ENCODE results near the gene FXYD7. TPM values are rescaled to one million over a fixed set of nuclear protein-coding genes. Genes with fewer than 3 reads are reported as not detected.
"Not testable (repeated sequence)": the region's sequence is repeated elsewhere in the genome, so short reads cannot be mapped to it uniquely, and the experiment has no call there.

FXYD7 gene
- total RNA-seq, 1 donor, result under 0.01 TPM

DNA sequence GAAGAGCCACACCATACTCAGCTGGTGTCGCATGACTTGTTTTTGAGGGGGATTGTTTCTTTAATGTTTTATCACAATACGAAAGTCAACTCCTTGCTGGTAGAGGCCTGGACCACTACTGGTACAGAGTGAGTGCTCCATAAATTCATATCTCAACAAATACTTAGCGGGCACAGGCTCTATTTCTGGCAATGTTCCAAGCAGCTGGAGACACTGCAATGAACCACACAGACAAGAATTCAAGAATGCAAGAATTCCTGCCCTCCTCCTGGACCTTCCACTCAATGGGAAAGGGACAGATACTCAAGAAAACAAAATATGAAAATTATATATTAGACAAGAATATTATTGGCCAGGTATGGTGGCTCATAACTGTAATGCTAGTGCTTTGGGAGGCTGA, 6.4 kb downstream of the FXYD7 start:
- no peak for DNase-seq (ENCODE audit: low read depth)
- TF ChIP-seq, protein P1, sequence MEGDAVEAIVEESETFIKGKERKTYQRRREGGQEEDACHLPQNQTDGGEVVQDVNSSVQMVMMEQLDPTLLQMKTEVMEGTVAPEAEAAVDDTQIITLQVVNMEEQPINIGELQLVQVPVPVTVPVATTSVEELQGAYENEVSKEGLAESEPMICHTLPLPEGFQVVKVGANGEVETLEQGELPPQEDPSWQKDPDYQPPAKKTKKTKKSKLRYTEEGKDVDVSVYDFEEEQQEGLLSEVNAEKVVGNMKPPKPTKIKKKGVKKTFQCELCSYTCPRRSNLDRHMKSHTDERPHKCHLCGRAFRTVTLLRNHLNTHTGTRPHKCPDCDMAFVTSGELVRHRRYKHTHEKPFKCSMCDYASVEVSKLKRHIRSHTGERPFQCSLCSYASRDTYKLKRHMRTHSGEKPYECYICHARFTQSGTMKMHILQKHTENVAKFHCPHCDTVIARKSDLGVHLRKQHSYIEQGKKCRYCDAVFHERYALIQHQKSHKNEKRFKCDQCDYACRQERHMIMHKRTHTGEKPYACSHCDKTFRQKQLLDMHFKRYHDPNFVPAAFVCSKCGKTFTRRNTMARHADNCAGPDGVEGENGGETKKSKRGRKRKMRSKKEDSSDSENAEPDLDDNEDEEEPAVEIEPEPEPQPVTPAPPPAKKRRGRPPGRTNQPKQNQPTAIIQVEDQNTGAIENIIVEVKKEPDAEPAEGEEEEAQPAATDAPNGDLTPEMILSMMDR (IDR thresholded peaks at IDR 0.05; ENCODE audit: insufficient read depth, low read depth, low read length), result no peak
- no peak overlapping the region for H3K4me3 ChIP-seq (ENCODE audit: low read depth, low read length)

DNA sequence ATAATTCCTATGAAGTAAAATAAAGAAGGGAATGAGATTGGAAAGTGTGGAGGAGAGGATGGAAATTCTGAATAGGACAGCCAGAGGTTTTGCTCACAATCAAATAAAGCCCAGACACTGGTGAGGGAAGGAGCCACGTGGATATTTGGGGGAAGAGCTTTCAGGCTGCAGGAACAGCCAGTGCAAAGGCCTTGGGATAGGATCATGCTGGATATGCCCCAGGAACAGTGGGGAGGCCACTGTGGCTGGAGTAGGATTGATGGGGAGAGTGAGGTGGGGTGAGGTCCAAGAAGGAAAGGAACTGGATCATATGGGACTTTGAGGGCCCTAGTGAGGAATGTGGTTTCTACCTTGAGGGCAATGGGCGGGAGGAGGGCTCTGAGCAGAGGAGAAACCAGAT, 7.4 kb downstream of the FXYD7 start:
- TF ChIP-seq, protein P1 (IDR thresholded peaks at IDR 0.05; ENCODE audit: insufficient read depth, low read depth, low read length), result no peak
- no peak overlapping the region for H3K4me3 ChIP-seq (ENCODE audit: low read depth, low read length)
- DNase-seq (ENCODE audit: low read depth), result no peak

- TF ChIP-seq, protein P1 (IDR thresholded peaks at IDR 0.05; ENCODE audit: insufficient read depth, low read depth, low read length), result no peak
- DNase-seq (ENCODE audit: low read depth), result no peak
- H3K4me3 ChIP-seq (ENCODE audit: low read depth, low read length), result no peak overlapping the region
Observed at GRCh38 chr19:35151273-35152065, 8.4 kb downstream of the FXYD7 start.

DNA sequence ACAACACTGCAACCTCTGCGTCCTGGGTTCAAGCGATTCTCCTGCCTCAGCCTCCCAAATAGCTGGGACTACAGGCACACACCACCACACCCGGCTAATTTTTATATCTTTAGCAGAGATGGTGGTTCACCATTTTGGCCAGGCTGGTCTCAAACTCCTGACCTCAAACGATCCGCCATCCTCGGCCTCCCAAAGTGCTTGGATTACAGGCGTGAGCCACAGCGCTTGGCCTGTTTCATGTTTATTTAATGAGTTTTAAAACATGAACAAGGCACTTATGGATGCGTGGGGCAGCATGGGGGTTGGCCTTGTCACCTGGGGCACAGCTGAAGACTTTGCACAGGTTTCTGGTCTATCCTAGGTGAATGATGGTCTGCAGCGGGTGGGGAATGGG, 10.1 kb downstream of the FXYD7 start:
- not testable (repeated sequence) for DNase-seq (ENCODE audit: low read depth); H3K4me3 ChIP-seq (ENCODE audit: low read depth, low read length)

DNA sequence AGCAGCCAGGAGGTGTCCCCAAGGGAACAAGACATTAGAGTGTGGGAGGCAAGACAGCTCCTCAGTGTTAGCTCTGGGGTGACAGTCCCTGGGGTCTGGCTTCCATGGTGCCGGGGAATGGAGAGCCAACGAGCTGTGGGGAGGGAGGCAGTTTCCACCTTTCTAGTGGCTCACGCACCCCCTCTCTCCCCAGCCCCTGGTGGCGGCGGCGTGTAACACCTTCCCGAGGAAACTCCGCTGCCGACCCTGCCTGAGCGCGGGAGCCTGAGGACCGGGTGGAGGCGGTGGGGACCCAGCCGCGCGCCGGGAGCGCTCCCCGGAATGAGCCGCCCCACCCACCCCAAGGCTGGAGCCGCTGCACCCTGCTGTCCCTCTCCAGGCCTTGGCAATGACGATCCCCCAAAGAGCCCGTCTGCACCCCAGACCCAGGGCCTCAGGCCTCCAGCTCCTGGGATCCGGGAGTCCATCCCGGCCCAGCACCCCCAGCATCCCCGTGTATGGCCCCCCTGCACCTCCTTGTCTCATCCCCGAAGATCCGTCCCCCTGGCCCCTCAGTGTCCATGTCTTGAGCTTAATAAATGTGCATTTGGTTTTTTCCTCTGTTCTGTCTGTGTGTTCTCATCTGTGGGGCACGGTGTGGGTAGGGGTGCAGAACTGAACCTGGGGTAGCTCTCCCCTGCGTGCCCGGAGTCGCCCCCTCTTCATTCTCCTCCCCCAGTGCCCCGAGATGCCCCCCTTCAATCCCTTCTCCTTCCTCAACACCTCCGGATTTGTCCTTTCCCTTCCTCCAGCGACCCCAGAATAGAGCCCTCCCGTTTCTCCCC, 10.9 kb downstream of the FXYD7 start:
- peak; percentile 28 for DNase-seq (ENCODE audit: low read depth)

GRCh38 chr19:35154525-35155406, 11.7 kb downstream of the FXYD7 start, which contains the start of gene FXYD5:
Gene FXYD5, plus strand, starts transcription at chr19:35154735. Its CDS starts 816 bp downstream, at chr19:35155551.
- DNase-seq (ENCODE audit: low read depth), result peak; percentile 82
- TF ChIP-seq, protein P1 (IDR thresholded peaks at IDR 0.05; ENCODE audit: insufficient read depth, low read depth, low read length), result peak; percentile 18
- peak within 1 kb of the TSS; percentile 94 for H3K4me3 ChIP-seq (ENCODE audit: low read depth, low read length)

More for the DNA sequence above, 10.9 kb downstream of the FXYD7 start:
- TF ChIP-seq, protein P1 (IDR thresholded peaks at IDR 0.05; ENCODE audit: insufficient read depth, low read depth, low read length), result peak; percentile 71
- peak overlapping the region; percentile 94 for H3K4me3 ChIP-seq (ENCODE audit: low read depth, low read length)

Measured in fibroblast of villous mesenchyme (primary cell).